ENCODE measurements around the gene HTR3B. TPM values are rescaled to one million over a fixed set of nuclear protein-coding genes. Genes with fewer than 3 reads are reported as not detected.
A peak's percentile ranks its signal among the peaks of the same experiment; 100 is the strongest.

HTR3B gene
- total RNA-seq, 2 donors from 2014 or later: not detected

- DNase-seq: no peak
Measured at GRCh38 chr11:113901141-113901540, 3.5 kb upstream of the HTR3B start.

GRCh38 chr11:113906038-113906437 lies 1.4 kb downstream of the HTR3B start:
- H3K4me3 ChIP-seq: no peak overlapping the region
- TF ChIP-seq CTCF (IDR thresholded peaks at IDR 0.05): peak; percentile 34
- no peaks in the 10 kb centered on the region for H3K27me3 ChIP-seq
- DNase-seq: peak; percentile 68
- no peaks in the 10 kb centered on the region for H3K36me3 ChIP-seq
- no peaks in the 10 kb centered on the region for H3K4me1 ChIP-seq
- H3K27ac ChIP-seq: no peak overlapping the region
- H3K9me3 ChIP-seq: no peaks in the 10 kb centered on the region
- no peak overlapping the region for H3K9ac ChIP-seq (ENCODE audit: low read depth in 2 of 2, low read length in 2 of 2)
- intact Hi-C loops (cut with DNase I): loop anchor here (10.0 kb wide), 1 partner anchor 129 kb away; no protein-coding TSS in a partner anchor

More at GRCh38 chr11:113901141-113901540, 3.5 kb upstream of the HTR3B start:
- no peaks in the 10 kb centered on the region for H3K9me3 ChIP-seq
- H3K27ac ChIP-seq: no peak overlapping the region
- TF ChIP-seq CTCF (IDR thresholded peaks at IDR 0.05): no peak
- no peak overlapping the region for H3K4me3 ChIP-seq
- H3K27me3 ChIP-seq: no peaks in the 10 kb centered on the region
- no peaks in the 10 kb centered on the region for H3K4me1 ChIP-seq
- no peak overlapping the region for H3K9ac ChIP-seq (ENCODE audit: low read depth in 2 of 2, low read length in 2 of 2)
- intact Hi-C loops (cut with DNase I): loop anchor here (10.0 kb wide), 1 partner anchor 134 kb away; no protein-coding TSS in a partner anchor
- no peaks in the 10 kb centered on the region for H3K36me3 ChIP-seq

- TF ChIP-seq CTCF (IDR thresholded peaks at IDR 0.05): no peak
- Histone ChIP-seq H3K27me3 (no peaks in the 10 kb centered on the region), H3K4me1 (no peaks in the 10 kb centered on the region), H3K4me3 (no peak overlapping the region), H3K9ac (ENCODE audit: low read depth in 2 of 2, low read length in 2 of 2) (no peak overlapping the region), H3K9me3 (no peaks in the 10 kb centered on the region), H3K36me3 (no peaks in the 10 kb centered on the region), H3K27ac (no peak overlapping the region)
- DNase-seq: peak; percentile 19
- intact Hi-C loops (cut with DNase I): loop anchor here (10.0 kb wide), 1 partner anchor 128 kb away; no protein-coding TSS in a partner anchor
Measured at GRCh38 chr11:113906516-113906915, 1.9 kb downstream of the HTR3B start.

- intact Hi-C loops (cut with DNase I): loop anchor here (10.0 kb wide), 1 partner anchor 128 kb away; no protein-coding TSS in a partner anchor
- Histone ChIP-seq H3K27ac (no peak overlapping the region), H3K36me3 (no peaks in the 10 kb centered on the region), H3K4me3 (no peak overlapping the region), H3K9me3 (no peaks in the 10 kb centered on the region), H3K4me1 (no peaks in the 10 kb centered on the region), H3K9ac (ENCODE audit: low read depth in 2 of 2, low read length in 2 of 2) (no peak overlapping the region), H3K27me3 (no peaks in the 10 kb centered on the region)
- DNase-seq: no peak
- no peak for TF ChIP-seq CTCF (IDR thresholded peaks at IDR 0.05)
Measured at GRCh38 chr11:113907152-113907551, 2.6 kb downstream of the HTR3B start.

- H3K4me3 ChIP-seq: no peak overlapping the region
- no peaks in the 10 kb centered on the region for H3K4me1 ChIP-seq
- no peak for DNase-seq
- H3K27me3 ChIP-seq: no peaks in the 10 kb centered on the region
- no peaks in the 10 kb centered on the region for H3K36me3 ChIP-seq
- H3K27ac ChIP-seq: no peak overlapping the region
- intact Hi-C loops (cut with DNase I): loop anchor here (10.0 kb wide), 1 partner anchor 127 kb away; no protein-coding TSS in a partner anchor
- H3K9me3 ChIP-seq: no peaks in the 10 kb centered on the region
- H3K9ac ChIP-seq (ENCODE audit: low read depth in 2 of 2, low read length in 2 of 2): no peak overlapping the region
- no peak for TF ChIP-seq CTCF (IDR thresholded peaks at IDR 0.05)
Measured at GRCh38 chr11:113907681-113908080, 3.1 kb downstream of the HTR3B start.
